GM10847 (cell line): Measurements from ENCODE around the gene HRC.

ENCODE experiments used
- POLR2A ChIP-seq: IDR thresholded peaks from 2 replicates; pipeline ENCODE4 v1.6.1; 2011; ENCODE audit not compliant: insufficient read length; ENCODE audit errors: extremely low read depth

Gene HRC

GRCh38 chr19:49148784-49149651 lies 6.2 kb downstream of the HRC start:
- no peak for TF ChIP-seq POLR2A

DNA sequence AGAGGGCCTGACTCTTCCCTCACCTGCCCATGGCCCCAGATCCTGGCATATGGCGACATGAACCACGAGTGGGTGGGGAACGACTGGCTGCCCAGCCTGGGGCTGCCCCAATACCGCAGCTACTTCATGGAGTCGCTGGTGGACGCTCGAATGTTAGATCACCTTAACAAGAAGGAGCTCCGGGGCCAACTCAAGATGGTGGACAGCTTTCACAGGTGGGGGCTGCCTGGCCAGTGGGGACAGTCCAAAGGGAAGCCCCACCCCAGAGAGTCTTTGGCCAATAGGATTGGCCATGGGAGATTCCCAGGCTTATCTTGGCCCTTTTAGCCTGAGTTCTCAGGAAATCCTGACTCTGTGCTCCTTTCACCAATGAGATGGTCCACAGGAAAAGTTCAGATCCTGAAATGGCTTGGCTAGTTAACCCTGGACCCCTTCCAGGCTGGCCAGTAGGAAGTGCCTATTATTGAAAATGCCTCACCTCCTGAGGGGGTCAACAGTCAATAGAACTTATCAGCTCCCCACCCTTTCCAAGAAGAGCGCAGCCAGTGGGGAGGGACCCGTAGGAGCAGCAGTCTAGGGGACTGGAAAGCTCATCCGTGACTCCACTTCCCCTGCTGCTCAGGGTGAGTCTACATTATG lies 7.0 kb downstream of the HRC start:
- TF ChIP-seq POLR2A = no peak

DNA sequence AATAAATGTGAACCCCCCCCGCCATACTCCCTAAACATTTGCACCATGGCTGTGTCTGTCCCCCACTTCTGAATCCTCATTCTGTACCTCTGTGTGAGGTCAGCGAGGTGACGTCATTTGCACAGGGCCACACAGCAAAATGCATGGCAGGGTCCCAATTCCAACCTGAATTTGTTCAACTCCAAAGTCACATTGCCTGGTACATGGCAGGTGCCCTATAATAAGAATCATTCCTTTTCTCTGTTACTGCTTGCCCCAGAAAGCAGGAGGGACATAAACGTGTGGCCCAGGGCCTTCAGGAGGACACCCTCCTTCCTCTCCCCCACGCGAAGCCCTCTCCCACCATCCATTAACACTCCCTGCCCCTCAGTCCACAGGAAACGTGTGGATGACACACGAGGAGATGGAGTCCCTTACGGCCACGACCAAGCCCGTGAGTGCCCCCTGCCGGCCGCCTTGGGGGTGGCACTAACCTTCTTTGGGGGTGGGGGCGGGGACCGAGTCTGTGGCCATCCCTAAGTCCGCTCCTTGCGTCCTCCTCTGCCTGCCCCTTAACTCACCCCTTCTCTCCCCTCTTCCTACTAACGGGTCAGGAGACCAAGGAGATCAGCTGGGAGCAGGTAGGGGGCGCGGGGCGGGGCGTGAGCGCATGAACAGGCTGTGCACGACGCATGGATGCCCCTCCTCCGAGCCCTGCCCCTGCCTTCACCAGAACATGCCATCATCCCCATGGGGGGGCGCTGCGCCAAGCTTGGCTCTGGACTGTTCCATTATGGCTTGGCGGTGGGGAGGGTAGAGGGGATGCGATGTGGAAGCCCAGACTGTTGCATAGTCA lies 9.4 kb downstream of the HRC start:
- TF ChIP-seq POLR2A = no peak

- no peak for TF ChIP-seq POLR2A
These were observed 12.3 kb downstream of the HRC start for GRCh38 chr19:49142866-49143335.

GRCh38 chr19:49141352-49141751 lies 13.8 kb downstream of the HRC start:
- TF ChIP-seq POLR2A = no peak

DNA sequence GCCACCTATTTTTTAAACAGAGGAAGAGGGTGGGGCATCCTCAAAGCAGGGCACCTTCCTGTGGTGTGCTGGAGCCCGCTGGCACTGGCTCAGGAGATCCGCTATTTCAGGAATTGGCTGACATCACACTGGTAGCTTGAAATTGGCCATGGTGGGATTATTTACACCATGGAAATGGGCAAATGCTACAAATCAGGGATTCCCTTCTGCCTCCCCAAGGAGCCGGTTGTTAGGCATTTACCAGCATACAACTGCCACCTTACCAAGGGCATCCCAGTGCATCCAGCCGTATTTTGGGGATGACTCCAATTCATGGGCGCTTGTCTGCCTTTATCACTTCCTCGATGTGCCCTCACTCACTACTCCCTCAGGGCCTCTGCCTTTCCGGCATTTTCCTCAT lies 14.2 kb downstream of the HRC start:
- no peak for TF ChIP-seq POLR2A

- TF ChIP-seq POLR2A = no peak
These were observed 18.4 kb downstream of the HRC start for GRCh38 chr19:49136771-49137171.

DNA sequence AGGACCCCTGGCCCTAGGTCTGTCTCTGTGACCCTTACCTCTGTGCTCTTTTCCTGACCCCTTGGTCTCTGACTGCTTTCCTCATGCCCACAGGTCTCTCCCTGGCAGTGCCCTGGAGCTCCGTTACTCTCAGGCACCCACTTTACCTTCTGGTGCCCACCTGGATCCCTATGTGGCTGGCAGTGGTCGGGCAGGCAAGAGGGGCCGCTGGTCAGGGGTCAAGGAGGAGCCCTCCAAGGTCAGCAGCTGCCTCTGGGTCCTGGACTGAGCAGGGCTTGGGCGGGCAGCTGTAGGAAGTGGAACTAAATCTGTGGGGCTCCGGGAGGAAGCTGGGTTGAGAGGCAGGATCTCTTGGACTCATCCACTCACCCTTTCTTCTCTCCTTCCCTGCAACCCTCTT lies 19.5 kb downstream of the HRC start:
- no peak for TF ChIP-seq POLR2A

- TF ChIP-seq POLR2A = no peak
These were observed 21.4 kb downstream of the HRC start for GRCh38 chr19:49133621-49134454.

DNA sequence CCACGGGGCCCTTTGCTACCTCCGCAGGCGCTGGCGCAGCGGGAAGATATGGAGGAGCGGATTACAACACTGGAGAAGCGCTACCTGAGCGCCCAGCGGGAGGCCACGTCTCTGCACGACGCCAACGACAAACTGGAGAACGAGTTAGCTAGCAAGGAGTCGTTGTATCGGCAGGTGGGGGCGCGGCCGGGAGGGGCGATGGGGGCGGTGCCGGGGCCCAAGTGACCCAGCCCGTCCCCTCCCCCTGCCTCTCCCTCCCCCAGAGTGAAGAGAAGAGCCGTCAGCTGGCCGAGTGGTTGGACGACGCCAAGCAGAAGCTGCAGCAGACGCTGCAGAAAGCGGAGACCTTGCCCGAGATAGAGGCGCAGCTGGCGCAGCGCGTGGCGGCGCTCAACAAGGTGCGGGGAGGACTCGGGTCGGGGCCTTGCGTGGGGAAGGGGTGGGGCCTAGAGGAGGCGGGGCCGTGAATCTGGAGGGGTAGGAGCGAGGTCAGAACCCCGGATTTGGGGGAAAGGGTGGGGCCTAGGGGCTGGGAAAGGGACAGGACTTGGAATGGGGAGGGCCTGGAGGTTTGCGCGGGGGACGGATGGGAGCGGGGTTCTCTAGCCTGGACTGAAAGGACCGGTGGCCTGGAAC lies 22.1 kb downstream of the HRC start:
- no peak for TF ChIP-seq POLR2A

GRCh38 chr19:49130325-49130724 lies 24.9 kb downstream of the HRC start:
- no peak for TF ChIP-seq POLR2A

- no peak for TF ChIP-seq POLR2A
These were observed 26.0 kb downstream of the HRC start for GRCh38 chr19:49129238-49129583.

DNA sequence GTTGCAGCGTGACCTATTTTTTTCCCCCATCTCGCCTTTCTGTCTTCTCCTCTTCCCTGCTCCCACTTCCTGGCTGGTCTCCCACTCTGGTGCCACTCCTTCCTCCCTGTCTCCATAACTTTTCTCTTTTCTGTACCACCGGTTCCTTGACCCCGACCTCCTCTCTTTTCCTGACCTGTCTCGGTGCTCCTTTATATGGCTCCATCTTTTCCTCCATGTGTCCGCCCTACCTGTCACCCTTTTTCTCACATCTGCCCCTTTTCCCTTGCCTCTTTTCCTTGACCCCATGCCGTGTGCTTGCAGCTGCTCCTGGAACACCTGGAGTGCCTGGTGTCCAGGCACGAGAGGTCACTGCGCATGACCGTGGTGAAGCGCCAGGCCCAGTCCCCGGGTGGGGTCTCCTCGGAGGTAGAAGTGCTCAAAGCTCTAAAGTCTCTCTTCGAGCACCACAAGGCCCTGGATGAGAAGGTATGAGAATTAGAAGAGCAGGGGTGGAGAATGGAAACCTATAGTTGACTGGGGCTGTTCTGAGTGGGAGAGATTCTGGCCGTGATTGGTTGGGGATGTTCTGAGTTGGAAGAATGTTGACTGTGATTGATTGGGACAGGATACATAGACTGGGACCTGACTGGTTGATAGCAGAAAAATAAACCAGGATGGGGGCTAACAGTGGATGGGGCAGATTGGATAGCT lies 26.5 kb downstream of the HRC start:
- TF ChIP-seq POLR2A = no peak
